GM19463 (cell line): ENCODE measurements around the gene CHMP5.

Source experiments
- ATAC-seq: cut with Tn5 transposase; IDR thresholded peaks from one replicate; pipeline ENCODE4 v1.9.1; 2021; ENCODE audit warnings: mild to moderate bottlenecking, moderate library complexity; ENCODE audit not compliant: unreplicated experiment

The CHMP5 gene

DNA sequence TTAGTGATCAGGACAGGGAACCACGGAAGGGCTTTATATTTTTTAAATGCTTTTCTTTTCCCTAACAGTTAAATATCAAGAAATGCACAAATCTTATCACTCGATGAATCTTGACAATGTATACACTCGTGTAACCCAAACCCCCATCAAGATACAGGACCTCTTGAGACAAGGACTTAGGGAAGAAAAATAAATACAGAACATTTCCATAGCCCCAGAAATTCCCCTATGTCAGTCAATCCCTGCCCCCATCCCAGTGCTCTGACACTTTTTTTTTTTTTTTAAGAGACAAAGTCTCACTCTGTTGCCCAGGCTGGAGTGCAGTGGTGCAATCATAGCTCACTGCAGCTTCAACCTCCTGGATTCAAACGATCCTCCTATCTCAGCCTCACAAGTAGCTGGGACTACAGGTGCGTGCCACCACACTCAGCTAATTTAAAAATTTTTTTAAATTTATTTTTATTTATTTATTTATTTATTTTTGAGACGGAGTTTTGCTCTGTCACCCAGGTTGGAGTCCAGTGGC is 22.2 kb upstream of the CHMP5 start:
- no peak for ATAC-seq

DNA sequence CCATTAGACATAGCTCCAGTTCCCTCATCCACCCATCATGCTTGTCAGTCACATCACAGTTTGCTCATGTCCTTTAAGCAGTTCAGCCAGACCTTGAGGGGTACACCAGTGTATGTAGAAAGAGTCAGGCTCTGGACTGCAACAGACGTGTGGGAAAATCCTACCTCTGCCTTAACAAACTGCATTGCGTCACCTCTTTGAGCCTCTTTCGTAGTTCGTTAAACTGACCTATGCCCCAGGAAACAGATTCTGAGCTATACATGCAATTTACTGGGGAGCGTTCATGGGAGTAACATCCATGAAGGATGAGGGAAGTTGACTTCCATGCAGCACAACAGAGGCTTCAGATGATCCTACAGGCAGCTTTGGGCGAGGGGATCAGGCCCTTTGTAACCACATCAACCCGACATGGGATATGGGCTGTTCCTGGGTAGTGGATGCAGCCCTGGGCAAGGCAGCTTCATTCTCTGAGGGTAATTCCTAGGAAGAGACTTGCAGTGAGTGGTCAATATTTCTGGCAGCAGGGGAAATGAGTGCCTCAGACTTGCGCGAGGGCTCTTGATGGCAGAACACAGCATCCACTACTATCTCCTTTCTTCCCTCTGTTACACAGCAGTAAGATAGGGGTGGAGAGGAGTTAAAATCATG is 20.6 kb upstream of the CHMP5 start:
- no peak for ATAC-seq

DNA sequence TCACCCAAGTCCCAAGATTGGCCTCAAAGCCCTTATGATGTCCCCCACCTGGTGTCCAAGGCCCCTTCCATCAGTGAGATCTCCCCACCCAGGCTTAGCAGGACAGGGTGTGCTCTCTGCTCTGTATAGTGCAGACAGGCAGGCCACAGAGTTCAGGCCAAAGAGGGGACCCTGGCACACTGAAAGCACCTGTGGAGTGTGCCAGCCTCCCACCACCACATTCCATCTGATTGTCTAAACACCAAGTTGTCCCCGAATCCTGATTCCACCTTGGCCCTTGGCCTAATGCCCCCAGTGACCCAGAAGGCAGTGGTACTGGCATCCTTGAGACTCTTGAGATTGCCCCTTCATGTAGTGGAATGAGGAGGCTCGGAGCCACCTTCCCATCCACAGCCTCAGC is 19.5 kb upstream of the CHMP5 start:
- ATAC-seq = no peak

DNA sequence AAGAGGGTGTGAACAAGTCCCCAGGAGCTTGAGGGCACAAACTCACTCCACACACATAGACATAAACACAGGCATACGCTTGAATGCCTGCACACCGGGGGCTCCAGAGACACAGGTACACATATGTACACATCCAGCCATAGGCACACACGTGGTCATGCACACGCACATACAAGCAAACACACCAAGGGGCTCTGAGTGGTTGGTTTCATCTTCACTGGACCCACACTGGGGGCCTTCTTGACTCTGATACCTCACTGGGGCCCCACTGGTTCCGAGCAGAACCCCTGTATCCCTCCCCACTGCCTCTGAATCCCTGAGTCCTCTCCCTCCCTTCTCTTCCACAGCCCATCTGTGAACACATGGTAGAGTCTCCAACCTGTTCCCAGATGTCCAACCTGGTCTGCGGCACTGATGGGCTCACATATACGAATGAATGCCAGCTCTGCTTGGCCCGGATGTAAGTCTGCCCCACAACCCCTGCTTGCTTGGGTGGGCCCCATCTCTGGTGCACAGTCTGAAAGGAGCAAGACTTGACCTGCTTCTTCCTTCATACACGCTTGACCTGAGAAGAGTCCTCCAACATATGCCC is 18.5 kb upstream of the CHMP5 start:
- no peak for ATAC-seq

DNA sequence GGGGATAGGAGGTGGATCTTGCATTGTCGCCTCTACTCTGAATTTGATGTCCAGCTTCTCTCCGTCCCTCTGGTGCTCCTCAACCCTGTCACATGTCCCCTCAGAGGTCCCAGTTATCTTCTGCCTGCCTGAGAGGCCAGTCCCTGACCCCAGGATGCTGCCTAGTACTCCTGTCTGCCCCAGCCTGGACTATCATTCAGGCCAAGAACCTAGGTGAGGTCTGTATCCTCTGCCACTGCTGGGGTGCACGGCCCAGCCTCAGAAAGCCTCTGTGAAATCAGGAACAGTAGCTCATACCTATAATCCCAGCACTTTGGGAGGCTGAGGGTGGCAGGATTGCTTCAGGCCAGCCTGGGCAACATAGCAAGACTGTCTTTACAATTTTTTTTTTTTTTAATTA is 16.2 kb upstream of the CHMP5 start:
- ATAC-seq = peak; percentile 2

DNA sequence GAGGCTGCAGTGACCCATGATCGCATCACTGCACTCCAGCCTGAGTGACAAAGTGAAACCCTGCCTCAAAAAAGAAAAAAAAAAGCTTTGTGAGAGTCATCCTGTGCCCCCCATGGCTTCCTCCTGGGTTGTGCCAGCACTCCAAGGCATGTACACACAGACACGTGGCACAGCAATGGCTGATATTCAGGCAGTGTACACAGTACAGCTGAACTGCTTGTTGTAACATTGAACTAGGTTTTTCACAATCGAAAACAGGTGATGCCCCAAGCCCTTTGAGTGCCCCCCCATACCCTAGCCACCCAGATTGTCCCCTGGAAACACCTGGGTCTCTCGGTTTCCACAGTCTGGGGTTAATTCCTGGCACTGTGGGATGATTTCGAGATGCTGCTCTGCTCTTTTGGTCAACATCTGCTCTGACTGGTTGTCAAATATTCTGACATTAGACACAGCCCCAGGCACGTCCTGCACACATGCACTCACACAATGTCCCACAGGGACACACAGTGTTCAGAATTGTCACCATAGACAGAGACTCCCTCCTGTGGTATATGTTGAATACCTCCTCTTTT is 15.7 kb upstream of the CHMP5 start:
- peak; percentile 72 for ATAC-seq

DNA sequence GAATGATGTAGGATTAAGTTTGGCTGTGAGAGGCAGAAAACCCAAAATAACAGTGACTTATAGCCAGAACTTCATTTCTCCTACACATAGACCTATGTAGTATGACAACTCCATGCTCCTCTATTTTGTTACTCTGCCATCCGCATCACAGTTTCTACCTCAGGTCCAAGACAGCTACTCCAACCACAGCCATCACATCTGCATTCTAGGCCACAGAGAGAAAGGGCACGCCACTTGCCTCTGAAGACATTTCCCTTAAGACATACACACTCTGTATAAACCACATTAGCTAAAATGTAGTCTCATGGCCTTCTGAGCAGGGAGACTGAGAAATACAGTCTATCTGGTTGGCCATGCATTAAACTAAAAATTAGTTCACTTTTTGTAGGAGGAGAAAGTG is 14.9 kb upstream of the CHMP5 start:
- no peak for ATAC-seq

DNA sequence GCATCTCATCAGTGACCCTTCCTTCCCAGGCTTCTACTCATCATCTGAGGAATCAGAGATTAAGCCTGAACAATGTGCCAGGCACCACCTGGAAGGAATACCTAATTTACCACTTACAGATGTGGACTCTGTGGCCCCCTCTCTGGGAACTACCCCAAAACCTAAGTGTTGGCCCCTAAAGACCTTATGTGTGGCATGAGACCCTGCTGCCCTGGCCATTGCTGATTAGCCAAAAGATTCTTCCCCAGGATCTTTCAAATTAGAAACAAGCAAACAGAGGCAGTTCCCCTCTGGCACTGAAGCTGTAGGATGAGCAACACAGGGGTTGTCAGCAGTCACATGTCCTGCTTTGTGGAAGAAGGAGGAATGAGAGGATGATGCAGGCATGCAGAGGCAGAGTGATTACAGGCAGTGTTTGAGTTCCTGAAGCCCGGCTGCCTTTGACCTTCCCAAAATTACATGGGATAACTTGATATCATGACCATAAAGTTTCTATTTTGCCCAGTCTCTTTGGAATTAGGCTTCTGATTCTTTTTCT is 14.3 kb upstream of the CHMP5 start:
- no peak for ATAC-seq

DNA sequence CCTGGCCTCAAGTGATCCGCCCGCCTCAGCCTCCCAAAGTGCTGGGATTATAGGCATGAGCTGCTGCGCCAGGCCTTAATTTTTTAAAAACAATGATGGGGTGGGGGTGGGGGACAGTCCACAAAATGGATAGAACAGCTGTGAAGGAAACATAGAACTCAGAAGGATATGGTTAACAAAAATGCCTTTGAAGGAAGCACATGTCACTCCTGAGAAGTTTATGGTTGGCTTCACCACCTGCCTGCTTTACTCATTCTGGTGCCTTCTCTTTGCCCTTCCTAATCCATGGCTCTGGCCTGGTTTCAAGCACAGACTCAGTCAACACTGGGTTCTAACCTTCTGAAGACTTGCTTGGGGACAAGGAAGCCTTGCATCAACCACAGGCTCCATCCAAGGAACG is 10.6 kb upstream of the CHMP5 start:
- no peak for ATAC-seq

DNA sequence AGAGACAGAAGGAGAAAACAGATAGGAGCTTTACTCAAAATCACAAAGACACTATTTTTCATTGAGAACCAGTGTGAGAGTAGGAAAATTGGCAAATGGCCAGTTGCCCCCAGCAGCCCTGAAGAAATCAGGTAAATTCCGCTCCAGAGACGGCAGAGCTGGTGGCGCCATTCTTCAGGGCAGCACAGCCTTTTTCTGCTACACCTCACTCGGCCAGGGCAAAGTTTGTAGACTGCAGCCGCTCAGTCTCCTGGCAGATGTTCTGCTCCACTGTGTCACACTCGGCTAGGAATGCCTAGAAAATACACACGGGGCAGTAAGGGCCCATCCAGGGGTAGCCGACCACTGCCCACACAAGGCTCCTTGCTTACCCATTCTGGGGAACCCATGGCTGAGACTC is 9.8 kb upstream of the CHMP5 start:
- ATAC-seq = no peak

DNA sequence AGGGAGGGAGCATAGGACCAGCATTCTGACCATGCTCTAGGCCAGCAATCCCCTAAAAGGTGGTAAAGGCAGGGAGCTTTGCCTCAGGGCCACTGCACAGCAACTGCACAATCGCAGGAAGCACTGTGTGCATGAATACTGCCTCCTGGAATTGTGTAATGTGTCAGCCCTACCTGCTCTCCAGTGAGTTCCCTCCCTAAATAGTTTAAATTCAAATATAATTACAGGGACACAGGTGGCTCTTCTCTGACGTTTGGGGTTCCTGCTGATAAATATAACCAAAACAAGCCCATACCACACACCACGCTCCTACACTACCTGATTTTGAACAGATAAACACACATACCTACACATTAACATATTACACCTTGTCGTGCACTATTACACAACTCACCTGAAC is 9.4 kb upstream of the CHMP5 start:
- no peak for ATAC-seq

DNA sequence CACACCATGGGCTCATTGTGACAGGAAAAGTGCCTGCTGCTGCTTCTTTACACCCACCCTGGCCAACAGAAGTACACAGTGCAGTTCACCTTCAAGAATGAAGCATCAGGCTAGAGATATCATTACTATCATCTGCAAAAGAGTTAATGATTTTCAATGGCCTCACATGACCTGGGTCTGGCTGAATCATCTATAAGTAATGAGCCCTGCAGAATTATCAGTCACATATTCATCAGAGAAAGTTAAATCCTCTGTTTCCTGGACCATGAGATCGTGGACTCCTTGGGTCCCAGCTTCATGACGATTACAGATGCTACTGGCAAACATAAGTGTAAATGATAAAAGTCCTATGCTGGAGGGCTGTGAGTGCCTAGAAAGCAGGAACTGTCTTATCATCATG is 8.6 kb upstream of the CHMP5 start:
- no peak for ATAC-seq

DNA sequence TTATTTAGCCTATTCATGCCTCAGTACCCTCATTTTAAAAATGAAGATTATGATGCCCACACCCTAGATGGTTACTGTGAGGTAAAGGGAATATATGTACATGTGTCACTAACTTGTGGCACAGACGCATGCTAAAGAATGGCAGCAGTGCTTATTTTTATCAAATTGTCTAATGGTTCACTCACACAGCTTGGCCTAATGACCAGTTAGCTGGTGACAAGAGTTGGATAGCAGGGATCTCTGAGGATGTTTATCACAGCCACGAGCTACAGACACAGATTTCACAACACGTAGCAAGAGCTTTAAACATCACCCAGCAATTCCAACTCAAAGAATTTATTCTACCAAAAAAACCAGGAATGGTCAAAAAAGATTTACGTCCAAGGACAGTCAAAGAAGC is 7.6 kb upstream of the CHMP5 start:
- ATAC-seq = no peak

DNA sequence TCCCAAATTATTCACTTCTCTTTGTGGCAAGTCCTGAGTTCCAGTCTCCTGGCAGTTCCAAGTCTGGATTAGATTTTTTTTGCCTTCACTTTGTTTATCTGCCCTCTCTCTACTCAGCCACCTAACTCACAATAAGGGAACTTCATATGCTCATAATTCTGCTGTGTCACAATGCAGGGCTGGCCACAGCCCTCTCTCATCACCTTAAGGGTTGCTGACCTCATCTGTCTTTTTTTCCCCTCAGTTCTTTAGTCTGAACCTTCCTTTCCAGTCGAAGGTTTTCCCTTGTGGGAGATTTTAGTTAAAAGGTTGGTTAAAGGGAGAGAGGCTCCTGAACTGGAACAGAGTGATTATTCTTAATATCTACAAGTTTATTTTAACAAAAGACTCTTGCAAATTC is 4.5 kb upstream of the CHMP5 start:
- ATAC-seq = no peak

DNA sequence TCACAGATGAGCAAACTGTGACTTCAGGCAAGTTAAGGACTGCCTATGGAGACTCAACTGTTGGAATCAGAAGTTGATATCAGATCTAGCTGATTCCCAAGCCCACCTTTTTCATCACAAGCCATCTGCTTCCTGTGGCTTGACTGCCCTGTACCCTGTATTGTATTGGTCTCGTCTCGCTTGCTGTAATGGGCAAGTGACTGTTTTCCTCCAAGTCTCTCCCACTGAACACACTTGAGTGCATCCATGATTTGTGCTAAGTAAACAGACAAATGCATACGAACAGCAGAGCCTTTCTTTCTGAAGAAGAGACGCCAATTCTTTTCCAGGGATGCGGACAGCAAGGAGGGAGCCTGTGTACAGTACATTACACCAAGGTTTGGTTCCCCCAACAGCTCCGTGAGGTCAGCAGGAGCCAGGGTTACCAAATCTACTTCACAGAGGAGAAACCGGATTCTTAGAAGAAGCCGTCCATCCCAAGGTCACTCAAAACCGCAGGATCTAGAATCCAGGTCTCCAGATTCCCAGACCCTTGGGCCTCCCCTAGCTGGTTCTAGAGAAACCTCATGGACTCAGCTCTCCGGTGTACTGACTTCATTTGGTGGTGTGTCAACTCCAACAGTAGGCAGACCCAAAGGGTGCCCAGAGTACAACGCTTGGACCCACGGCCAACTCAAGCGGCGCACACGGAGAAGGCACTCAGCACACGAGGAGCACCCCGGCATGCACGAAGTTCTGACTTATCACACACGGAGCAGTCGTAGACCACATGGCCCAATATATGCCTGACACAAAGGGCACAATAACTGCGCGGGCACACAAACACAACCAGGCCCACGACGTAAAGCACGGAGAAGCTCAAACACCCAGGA is 1.5 kb upstream of the CHMP5 start:
- no peak for ATAC-seq

DNA sequence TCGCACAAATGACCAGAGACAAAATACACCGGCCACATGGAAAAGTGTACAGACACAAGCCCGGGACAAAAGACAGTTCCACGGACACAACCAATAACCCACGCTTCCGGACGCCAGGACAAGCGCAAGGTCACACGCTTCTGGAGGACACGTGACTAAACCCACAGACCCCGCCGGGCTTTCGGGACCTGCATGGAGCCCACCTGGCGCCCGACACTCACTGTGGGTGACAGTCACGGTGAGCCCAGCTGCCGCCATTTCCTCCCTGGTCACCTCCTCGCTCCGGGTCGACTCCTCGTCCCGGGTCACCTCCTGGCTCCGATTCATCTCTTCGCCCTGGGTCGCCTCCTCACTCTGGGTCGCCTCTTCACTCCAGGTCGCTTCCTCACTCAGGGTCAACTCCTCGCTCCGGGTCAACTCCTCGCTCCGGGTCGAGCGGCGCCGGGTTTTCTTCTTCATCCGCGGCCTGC is 811 bp upstream of the CHMP5 start:
- peak; percentile 28 for ATAC-seq

DNA sequence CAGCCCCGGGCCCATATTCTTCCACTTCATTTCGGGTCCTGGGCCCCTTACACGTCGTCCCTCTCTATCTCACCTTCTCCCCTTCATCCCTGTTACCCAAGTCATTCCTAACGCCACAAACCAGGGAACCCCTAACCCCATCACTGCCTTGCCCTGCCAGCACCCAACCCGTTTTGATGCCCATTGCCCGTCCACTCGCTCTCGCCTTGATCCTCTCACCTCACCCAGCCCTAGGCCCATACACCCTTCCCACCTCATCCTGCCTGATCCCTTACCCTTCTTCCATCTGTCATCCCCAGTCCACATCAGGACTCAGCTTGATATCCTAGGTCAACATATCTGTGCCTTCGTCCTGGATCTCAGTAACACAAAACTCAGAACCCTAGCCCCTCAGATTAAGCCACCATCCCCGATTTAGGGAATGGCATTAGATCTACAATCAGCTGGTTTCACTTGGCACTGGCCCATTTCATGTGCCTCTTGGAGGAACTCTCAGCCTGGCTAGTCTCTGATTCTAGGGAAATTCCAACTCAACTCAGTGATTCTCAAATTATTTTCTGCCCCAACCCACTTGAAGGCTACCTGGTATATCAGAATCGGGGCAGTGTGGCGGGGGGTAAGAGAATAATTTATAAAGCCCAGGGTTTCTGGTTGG is 489 bp downstream of the CHMP5 start:
- ATAC-seq = no peak

DNA sequence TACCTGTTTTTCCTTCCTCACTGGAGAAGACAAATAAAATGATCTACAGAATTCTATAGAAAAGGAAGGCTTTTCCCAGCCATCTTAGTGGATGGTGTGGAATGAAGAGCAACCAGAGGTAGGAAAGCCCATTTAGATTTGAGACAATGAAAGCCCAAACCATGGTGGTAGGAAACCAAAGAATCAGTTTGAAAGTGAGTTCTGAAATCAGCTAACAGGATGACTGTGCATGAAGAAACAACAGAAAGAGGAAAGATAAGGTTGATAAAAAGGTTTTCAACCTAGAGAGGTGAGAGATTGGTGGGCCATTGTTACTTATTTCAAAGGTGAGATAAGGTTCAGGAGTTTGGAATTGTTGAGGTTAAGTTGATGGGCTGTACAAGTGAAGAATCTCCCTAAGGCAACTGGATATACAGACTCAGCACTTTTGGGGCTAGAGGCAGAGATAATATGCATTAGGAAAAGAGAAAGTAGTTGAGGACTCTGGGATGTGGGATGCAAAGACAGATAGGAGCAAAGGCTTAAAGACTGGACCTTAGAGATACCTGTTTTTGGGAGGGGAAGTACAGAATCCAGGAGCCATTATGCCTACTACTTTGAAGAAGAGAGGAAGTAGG is 2.4 kb downstream of the CHMP5 start:
- ATAC-seq = no peak

DNA sequence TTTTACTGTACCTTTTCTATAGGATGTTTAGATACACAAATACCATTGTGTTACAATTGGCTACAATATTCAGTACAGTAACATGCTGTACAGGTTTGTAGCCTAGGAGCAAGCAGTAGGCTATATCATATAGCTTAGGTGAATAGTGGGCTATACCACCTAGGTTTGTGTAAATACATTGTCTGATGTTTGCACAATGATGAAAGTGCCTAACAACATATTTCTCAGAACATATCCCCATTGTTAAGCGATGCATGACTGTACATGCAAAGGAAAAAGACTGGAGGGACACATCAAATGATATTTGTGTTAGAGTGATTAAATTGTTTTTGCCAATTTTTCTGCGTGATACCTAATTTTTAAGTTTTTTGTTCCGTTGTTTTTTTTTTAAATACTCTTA is 5.3 kb downstream of the CHMP5 start:
- ATAC-seq = no peak

DNA sequence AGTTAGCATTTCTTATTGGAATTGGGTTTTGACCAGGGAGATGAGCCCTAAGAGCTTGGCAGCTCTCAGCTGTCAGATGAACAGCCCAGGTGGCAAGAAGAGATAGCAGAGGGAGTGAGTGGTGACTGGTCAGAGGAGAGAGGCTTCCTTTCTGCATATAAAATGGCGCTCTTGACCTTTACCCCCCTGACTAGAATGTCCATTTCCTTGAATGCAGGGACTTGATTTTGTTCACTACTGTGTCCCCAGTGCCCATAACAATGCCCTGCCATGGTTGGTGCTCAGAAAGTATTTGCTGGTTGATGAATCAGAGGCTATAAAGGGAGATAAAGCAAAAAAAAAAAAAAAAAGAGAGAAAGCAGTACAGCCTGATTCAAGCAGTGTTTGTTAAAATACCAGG is 7.2 kb downstream of the CHMP5 start:
- ATAC-seq = no peak
